ENCODE results near the gene AADACL2. TPM values are rescaled to one million over a fixed set of nuclear protein-coding genes. Genes with fewer than 3 reads are reported as not detected.

The AADACL2 gene
- under 1 TPM in 1 of 4 donors, not detected in 3; 0.21 TPM for total RNA-seq

GRCh38 chr3:151733613-151734012, at the start of gene AADACL2:
AADACL2 (plus strand) TSS chr3:151733927; CDS start chr3:151734036, 109 bp downstream.
- TF ChIP-seq CTCF (IDR thresholded peaks at IDR 0.05) (no peak), POLR2A (IDR thresholded peaks at IDR 0.05) (no peak)
- intact Hi-C loops (cut with DNase I; ENCODE audit: low total_unique reads) = no loop called here
- H3K9me3 ChIP-seq = no peaks in the 10 kb centered on the region
- H3K4me3 ChIP-seq = no peak within 1 kb of the TSS
- no peaks in the 10 kb centered on the region for H3K36me3 ChIP-seq
- no peak within 1 kb of the TSS for H3K27ac ChIP-seq
- no peak for DNase-seq
- H3K4me1 ChIP-seq = no peaks in the 10 kb centered on the region
- no peaks in the 10 kb centered on the region for H3K27me3 ChIP-seq

- H3K27me3 ChIP-seq = no peaks in the 10 kb centered on the region
- no peak overlapping the region for H3K4me3 ChIP-seq
- no peak for DNase-seq
- no peak overlapping the region for H3K27ac ChIP-seq
- TF ChIP-seq POLR2A (IDR thresholded peaks at IDR 0.05) (no peak), CTCF (IDR thresholded peaks at IDR 0.05) (no peak)
- intact Hi-C loops (cut with DNase I; ENCODE audit: low total_unique reads) = no loop called here
- H3K36me3 ChIP-seq = no peaks in the 10 kb centered on the region
- H3K4me1 ChIP-seq = no peaks in the 10 kb centered on the region
- no peaks in the 10 kb centered on the region for H3K9me3 ChIP-seq
Observed at GRCh38 chr3:151684094-151684493, 49.6 kb upstream of the AADACL2 start.

GRCh38 chr3:151686257-151686656, 47.5 kb upstream of the AADACL2 start:
- intact Hi-C loops (cut with DNase I; ENCODE audit: low total_unique reads) = no loop called here
- H3K9me3 ChIP-seq = no peaks in the 10 kb centered on the region
- TF ChIP-seq POLR2A (IDR thresholded peaks at IDR 0.05) (no peak), CTCF (IDR thresholded peaks at IDR 0.05) (no peak)
- H3K36me3 ChIP-seq = no peaks in the 10 kb centered on the region
- no peak overlapping the region for H3K4me3 ChIP-seq
- H3K27ac ChIP-seq = no peak overlapping the region
- H3K4me1 ChIP-seq = no peaks in the 10 kb centered on the region
- no peak for DNase-seq
- H3K27me3 ChIP-seq = no peaks in the 10 kb centered on the region

- Histone ChIP-seq H3K4me3 (no peak overlapping the region), H3K27ac (no peak overlapping the region), H3K9me3 (no peaks in the 10 kb centered on the region), H3K27me3 (no peaks in the 10 kb centered on the region), H3K4me1 (no peaks in the 10 kb centered on the region), H3K36me3 (no peaks in the 10 kb centered on the region)
- intact Hi-C loops (cut with DNase I; ENCODE audit: low total_unique reads) = no loop called here
- TF ChIP-seq POLR2A (IDR thresholded peaks at IDR 0.05) = no peak
- no peak for TF ChIP-seq CTCF (IDR thresholded peaks at IDR 0.05)
- DNase-seq = no peak
Observed at GRCh38 chr3:151687076-151687475, 46.7 kb upstream of the AADACL2 start.

- Histone ChIP-seq H3K27ac (no peak overlapping the region), H3K4me1 (no peaks in the 10 kb centered on the region), H3K27me3 (no peaks in the 10 kb centered on the region), H3K4me3 (no peak overlapping the region), H3K9me3 (no peaks in the 10 kb centered on the region), H3K36me3 (no peaks in the 10 kb centered on the region)
- intact Hi-C loops (cut with DNase I; ENCODE audit: low total_unique reads) = no loop called here
- TF ChIP-seq POLR2A (IDR thresholded peaks at IDR 0.05) = no peak
- no peak for TF ChIP-seq CTCF (IDR thresholded peaks at IDR 0.05)
- no peak for DNase-seq
Observed at GRCh38 chr3:151688571-151688970, 45.2 kb upstream of the AADACL2 start.

Data from uterus (tissue), 4 donors.